Fibroblast of villous mesenchyme (primary cell): ENCODE data around the gene SCN10A. TPM values are rescaled to one million over a fixed set of nuclear protein-coding genes. Genes with fewer than 3 reads are reported as not detected.

Experiments
- DNase-seq: peaks from one replicate; pipeline ENCODE4 v3.0.0-alpha.2; 2010; ENCODE audit warnings: low read depth
- H3K4me3 ChIP-seq: 2 replicates; pipeline ENCODE4 v1.5.1; 2011; ENCODE audit warnings: low read depth, mild to moderate bottlenecking, low read length
- CTCF ChIP-seq: IDR thresholded peaks from 2 replicates; pipeline ENCODE4 v1.5.1; 2012; ENCODE audit warnings: low read depth, mild to moderate bottlenecking, low read length; ENCODE audit not compliant: insufficient read depth
- total RNA-seq: library from RNA; depleted of rRNA; stranded (reverse); fragments of >200 nt; gene quantifications from 2 replicates; pipeline ENCODE4 v1.2.3, GENCODE V29; 2012

Gene SCN10A
- total RNA-seq, 1 donor, result not detected

- DNase-seq, result no peak
- H3K4me3 ChIP-seq, result peak overlapping the region; percentile 51
- no peak for TF ChIP-seq CTCF
These were observed 167.1 kb downstream of the SCN10A start for GRCh38 chr3:38648659-38649499.

DNA sequence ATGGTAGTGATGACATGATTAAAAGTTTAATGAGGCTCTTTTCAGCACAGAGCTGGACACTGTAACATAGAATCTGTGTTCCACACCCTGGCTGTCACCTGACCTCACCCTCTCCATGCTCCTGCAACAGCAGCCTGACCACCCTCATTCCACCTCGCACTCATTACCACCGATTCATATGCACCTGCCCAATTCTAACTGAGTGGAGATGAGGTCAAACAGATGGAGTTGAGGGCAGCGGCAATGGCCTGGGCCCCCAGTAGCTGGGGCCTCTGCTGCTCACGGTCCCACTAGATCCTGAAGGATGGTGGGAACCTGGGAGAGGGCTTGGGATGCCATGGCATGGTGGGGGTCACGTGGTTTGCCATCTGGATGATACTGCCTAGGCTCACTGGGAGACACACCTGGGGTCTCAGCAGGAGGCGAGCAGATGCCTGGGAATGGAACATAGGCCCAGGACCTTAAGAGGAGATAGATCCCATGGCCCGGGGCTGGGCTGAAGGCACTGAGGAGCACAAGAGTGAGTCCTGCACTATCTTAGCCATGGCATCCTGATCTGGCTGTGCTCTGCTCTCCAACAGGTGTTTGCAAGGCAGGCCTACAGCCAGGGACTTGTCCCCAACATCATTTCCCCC lies 167.9 kb downstream of the SCN10A start:
- DNase-seq, result no peak
- TF ChIP-seq CTCF, result no peak
- H3K4me3 ChIP-seq, result no peak overlapping the region

- no peak for DNase-seq
- no peak overlapping the region for H3K4me3 ChIP-seq
- TF ChIP-seq CTCF, result no peak
These were observed 168.6 kb downstream of the SCN10A start for GRCh38 chr3:38647217-38647970.

Other genes starting within 250 kb of the SCN10A start
- gene SCN5A, start 166.5 kb downstream of the SCN10A start, total RNA-seq, result 0.43 and 0.97 TPM in 2 replicates
- gene SCN11A, start 235.7 kb upstream of the SCN10A start, total RNA-seq, result under 0.01 TPM in 2 replicates
- 19.6 and 30.2 TPM in 2 replicates for gene WDR48, start 235.8 kb upstream of the SCN10A start, total RNA-seq